Activated naive CD4-positive, alpha-beta T cell treated with anti-CD3 and anti-CD28 coated beads, Interleukin-2, amount 10 ng/mL, durations not matched to agents 7 days and 5 days (primary cell): ENCODE results near the gene REM2.

ENCODE experiments used
- CTCF ChIA-PET: fragments of 350-600 bp; sonication (Branson Sonifier 250); formaldehyde crosslinking; loops from one replicate; lab custom pipeline; 2021; ENCODE audit warnings: antibody characterized with exemption; lab: Charles Lee
- DNase-seq: peaks from one replicate; pipeline ENCODE4 v3.0.0-alpha.2; 2020
- H3K27ac Mint-ChIP-seq: one replicate; pipeline ENCODE4 v1.8.0; 2021; ENCODE audit warnings: mild to moderate bottlenecking, moderate library complexity, mixed read lengths
- H3K27me3 Mint-ChIP-seq: one replicate; pipeline ENCODE4 v1.8.0; 2021; ENCODE audit warnings: mild to moderate bottlenecking, mixed read lengths
- H3K36me3 Mint-ChIP-seq: one replicate; pipeline ENCODE4 v1.8.0; 2021; ENCODE audit warnings: mixed read lengths
- H3K4me1 Mint-ChIP-seq: one replicate; pipeline ENCODE4 v1.8.0; 2021; ENCODE audit warnings: mixed read lengths
- H3K4me3 Mint-ChIP-seq: one replicate; pipeline ENCODE4 v1.8.0; 2021; ENCODE audit warnings: mild to moderate bottlenecking, moderate library complexity, mixed read lengths
- H3K9me3 Mint-ChIP-seq: one replicate; pipeline ENCODE4 v1.8.0; 2021; ENCODE audit warnings: mixed read lengths

The REM2 gene

DNA sequence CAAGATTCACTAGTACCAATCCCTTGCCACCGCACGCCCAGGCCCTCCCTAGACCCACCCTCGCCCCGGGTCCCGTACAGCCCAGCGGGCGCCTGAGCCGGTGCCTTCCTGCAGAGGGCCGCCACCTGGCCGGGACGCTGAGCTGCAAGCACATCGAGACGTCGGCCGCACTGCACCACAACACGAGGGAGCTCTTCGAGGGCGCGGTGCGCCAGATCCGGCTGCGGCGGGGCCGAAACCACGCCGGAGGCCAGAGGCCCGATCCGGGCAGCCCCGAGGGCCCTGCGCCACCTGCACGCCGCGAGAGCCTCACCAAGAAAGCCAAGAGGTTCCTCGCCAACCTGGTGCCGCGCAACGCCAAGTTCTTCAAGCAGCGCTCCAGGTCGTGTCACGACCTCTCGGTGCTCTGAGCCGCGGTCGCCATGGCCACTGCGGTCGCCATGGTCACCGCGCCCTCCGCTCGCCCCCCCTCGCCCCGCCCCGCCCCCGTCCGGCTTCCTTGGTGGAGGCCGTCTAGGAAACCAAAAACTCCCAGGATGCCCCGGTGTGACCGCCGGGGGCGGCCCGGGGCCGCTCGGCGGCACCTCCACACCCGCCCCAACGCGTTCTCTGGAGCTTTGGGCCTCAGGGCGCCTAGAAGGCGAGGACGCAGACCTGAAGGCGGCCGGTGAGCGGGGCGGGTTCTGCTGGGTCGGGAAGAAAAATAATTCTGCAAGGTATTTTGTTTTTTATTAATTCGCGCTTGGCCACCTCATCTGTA lies 3.7 kb downstream of the REM2 start:
- DNase-seq, result peak; percentile 86
- Mint-ChIP-seq H3K36me3 (peaks cover 5% of the 10 kb centered on the region), H3K27me3 (peaks cover 47% of the 10 kb centered on the region), H3K9me3 (no peaks in the 10 kb centered on the region), H3K27ac (peak overlapping the region; percentile 95), H3K4me3 (peak overlapping the region; percentile 87), H3K4me1 (peaks cover 53% of the 10 kb centered on the region)
- CTCF ChIA-PET, result interaction anchor here (0.9 to 11.8 kb wide), 4 partner anchors 9 to 13 kb away, joined by 3 to 115 read pairs (median 12); partner anchors contain the start of gene LRP10

GRCh38 chr14:22887260-22887989 lies 4.4 kb downstream of the REM2 start:
- CTCF ChIA-PET, result interaction anchor here (1.1 to 11.8 kb wide), 4 partner anchors 9 to 96 kb away, joined by 3 to 115 read pairs (median 10); partner anchors contain the start of gene LRP10
- Mint-ChIP-seq H3K27me3 (peaks cover 41% of the 10 kb centered on the region), H3K36me3 (peaks cover 7% of the 10 kb centered on the region), H3K27ac (peak overlapping the region; percentile 95), H3K9me3 (no peaks in the 10 kb centered on the region), H3K4me3 (peak overlapping the region; percentile 87), H3K4me1 (peaks cover 53% of the 10 kb centered on the region)
- peak; percentile 72 for DNase-seq

DNA sequence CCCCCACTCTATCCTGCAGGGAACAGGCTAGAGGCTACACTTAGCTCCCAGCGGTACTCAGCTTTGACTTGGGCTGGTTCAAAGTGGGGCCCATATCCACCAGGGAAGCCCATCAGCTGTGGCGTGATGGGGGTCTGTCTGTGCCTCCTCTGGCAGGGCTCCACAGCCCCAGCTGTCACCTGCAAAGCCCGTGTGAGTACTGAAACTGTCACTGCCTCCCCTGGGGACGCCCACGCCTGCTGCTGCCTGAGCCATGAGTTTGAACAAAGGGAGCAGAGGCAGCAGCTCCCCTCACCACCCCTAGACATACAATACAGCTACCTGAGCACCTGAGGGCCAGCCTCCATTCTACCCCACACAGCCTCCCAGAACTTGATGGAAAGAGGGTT lies 5.0 kb downstream of the REM2 start:
- Mint-ChIP-seq H3K9me3 (no peaks in the 10 kb centered on the region), H3K27ac (peak overlapping the region; percentile 95), H3K27me3 (peaks cover 35% of the 10 kb centered on the region), H3K4me1 (peaks cover 51% of the 10 kb centered on the region), H3K36me3 (peaks cover 7% of the 10 kb centered on the region), H3K4me3 (peak overlapping the region; percentile 87)
- DNase-seq, result peak; percentile 42
- CTCF ChIA-PET, result interaction anchor here (0.5 to 11.8 kb wide), 6 partner anchors 9 to 1062 kb away, joined by 3 to 115 read pairs (median 5); partner anchors contain the start of gene LRP10

GRCh38 chr14:22888662-22889061 lies 5.6 kb downstream of the REM2 start:
- no peaks in the 10 kb centered on the region for H3K9me3 Mint-ChIP-seq
- DNase-seq, result peak; percentile 38
- H3K36me3 Mint-ChIP-seq, result peaks cover 7% of the 10 kb centered on the region
- H3K4me3 Mint-ChIP-seq, result peak overlapping the region; percentile 87
- peaks cover 28% of the 10 kb centered on the region for H3K27me3 Mint-ChIP-seq
- H3K4me1 Mint-ChIP-seq, result peaks cover 50% of the 10 kb centered on the region
- peak overlapping the region; percentile 95 for H3K27ac Mint-ChIP-seq
- CTCF ChIA-PET, result interaction anchor here (0.5 to 11.8 kb wide), 6 partner anchors 10 to 318 kb away, joined by 3 to 115 read pairs (median 5); partner anchors contain the start of gene LRP10

- Mint-ChIP-seq H3K4me1 (peaks cover 42% of the 10 kb centered on the region), H3K36me3 (peaks cover 7% of the 10 kb centered on the region), H3K9me3 (no peaks in the 10 kb centered on the region), H3K27me3 (peaks cover 11% of the 10 kb centered on the region), H3K27ac (no peak overlapping the region), H3K4me3 (no peak overlapping the region)
- CTCF ChIA-PET, result interaction anchor here (1.0 to 11.8 kb wide), 5 partner anchors 10 to 40 kb away, joined by 3 to 115 read pairs (median 5); partner anchors contain the start of gene LRP10
- DNase-seq, result no peak
Measured at GRCh38 chr14:22890416-22890815, 7.4 kb downstream of the REM2 start.

DNA sequence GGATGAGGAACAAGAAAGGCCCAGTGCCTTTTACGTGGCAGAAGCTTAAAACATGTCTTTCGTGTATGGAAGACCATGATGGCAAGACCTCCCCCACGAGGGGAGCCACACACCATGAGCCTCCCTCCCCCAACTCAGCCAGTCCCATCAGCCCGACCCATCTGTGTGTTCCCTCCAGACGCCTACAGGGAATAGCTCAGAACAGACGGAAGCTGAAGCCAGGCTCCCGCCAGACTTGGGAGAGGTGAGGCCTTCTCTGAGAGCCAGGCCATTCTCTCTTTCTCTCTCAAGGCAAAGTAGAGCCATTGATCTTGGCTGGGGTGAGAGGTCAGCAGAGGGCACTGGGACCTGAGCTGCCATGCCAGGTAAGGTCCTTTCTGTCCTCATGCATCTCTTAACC lies 9.5 kb downstream of the REM2 start:
- CTCF ChIA-PET, result no interaction called here
- Mint-ChIP-seq H3K9me3 (no peaks in the 10 kb centered on the region), H3K27ac (peak overlapping the region; percentile 69), H3K4me3 (no peak overlapping the region), H3K27me3 (no peaks in the 10 kb centered on the region), H3K4me1 (peaks cover 27% of the 10 kb centered on the region), H3K36me3 (peaks cover 5% of the 10 kb centered on the region)
- no peak for DNase-seq

GRCh38 chr14:22893706-22894105 lies 10.7 kb downstream of the REM2 start:
- CTCF ChIA-PET, result interaction anchor here (0.8 to 1.3 kb wide), 3 partner anchors 21 to 71 kb away, joined by 3 to 5 read pairs (median 3); no protein-coding TSS in a partner anchor
- no peak overlapping the region for H3K4me3 Mint-ChIP-seq
- H3K27ac Mint-ChIP-seq, result no peak overlapping the region
- peaks cover 18% of the 10 kb centered on the region for H3K4me1 Mint-ChIP-seq
- H3K9me3 Mint-ChIP-seq, result no peaks in the 10 kb centered on the region
- H3K27me3 Mint-ChIP-seq, result no peaks in the 10 kb centered on the region
- H3K36me3 Mint-ChIP-seq, result peaks cover 10% of the 10 kb centered on the region
- DNase-seq, result no peak

DNA sequence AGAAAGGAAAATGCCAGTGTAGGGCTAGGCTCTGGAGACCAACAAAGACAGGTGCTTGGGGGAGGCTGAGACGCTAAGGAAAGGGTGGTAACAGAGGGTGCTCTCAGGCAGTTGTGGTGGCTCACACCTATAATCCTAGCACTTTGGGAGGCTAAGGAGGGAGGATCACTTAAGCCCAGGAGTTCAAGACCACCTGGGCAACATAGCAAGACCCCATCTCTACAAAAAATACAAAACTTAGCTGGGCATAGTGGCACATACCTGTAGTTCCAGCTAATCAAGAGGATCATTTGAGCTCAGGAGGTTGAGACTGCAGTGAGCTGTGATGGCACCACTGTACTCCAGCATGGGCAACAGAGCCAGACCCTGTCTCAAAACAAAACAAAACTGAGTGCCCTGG lies 12.4 kb downstream of the REM2 start:
- peaks cover 9% of the 10 kb centered on the region for H3K36me3 Mint-ChIP-seq
- no peak for DNase-seq
- CTCF ChIA-PET, result interaction anchor here (0.7 to 2.7 kb wide), 4 partner anchors 9 to 76 kb away, joined by 3 to 20 read pairs (median 6); partner anchors contain the start of gene LRP10
- H3K4me1 Mint-ChIP-seq, result peaks cover 6% of the 10 kb centered on the region
- H3K9me3 Mint-ChIP-seq, result no peaks in the 10 kb centered on the region
- no peak overlapping the region for H3K4me3 Mint-ChIP-seq
- H3K27me3 Mint-ChIP-seq, result no peaks in the 10 kb centered on the region
- no peak overlapping the region for H3K27ac Mint-ChIP-seq

DNA sequence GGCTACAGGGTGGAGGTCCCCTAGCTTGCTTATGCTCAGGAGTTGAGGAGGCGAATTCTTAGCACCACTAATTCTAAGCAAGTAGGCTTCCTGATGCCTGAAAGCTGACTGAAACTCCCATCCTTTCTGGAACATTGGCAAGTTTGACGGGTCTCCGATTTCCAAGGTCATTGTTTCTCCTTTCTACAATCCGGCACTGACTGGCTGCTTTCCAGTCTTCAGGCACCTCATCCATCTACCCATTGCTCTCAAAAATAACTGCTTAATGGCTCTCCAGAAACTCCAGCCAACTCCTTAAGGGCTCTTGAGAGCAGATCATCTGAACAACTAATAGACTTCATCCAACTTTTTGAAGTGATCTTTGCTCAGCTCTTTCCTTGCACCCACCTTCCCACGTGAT lies 13.3 kb downstream of the REM2 start:
- Mint-ChIP-seq H3K4me1 (peaks cover 13% of the 10 kb centered on the region), H3K27me3 (no peaks in the 10 kb centered on the region), H3K4me3 (no peak overlapping the region), H3K27ac (no peak overlapping the region), H3K36me3 (peaks cover 17% of the 10 kb centered on the region), H3K9me3 (no peaks in the 10 kb centered on the region)
- CTCF ChIA-PET, result interaction anchor here (0.6 to 2.7 kb wide), 7 partner anchors 10 to 326 kb away, joined by 3 to 20 read pairs (median 3); partner anchors contain the start of gene LRP10
- DNase-seq, result no peak

DNA sequence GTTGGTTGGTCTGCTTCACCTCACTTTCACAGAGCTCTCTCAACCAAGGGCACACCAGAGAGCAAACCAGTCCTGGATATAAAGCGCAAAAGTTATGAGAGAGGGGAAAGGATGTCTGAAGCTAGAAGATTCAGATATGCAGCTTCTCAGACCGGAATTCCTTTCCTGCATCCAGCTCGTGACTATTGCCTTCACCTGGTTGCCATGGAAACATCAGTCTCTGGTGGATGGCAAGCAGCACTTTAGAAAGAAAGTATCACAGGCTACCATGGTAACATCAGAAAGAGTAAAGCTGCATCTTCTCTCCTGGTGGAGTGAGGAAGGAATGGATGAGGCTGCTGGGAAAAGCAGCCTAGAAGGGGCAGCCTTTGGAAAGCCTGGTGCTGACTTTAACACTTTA lies 13.7 kb downstream of the REM2 start:
- no peak for DNase-seq
- Mint-ChIP-seq H3K36me3 (peaks cover 21% of the 10 kb centered on the region), H3K27ac (no peak overlapping the region), H3K4me1 (peaks cover 16% of the 10 kb centered on the region), H3K27me3 (no peaks in the 10 kb centered on the region), H3K4me3 (no peak overlapping the region), H3K9me3 (no peaks in the 10 kb centered on the region)
- CTCF ChIA-PET, result interaction anchor here (0.6 to 2.7 kb wide), 7 partner anchors 10 to 326 kb away, joined by 3 to 20 read pairs (median 3); partner anchors contain the start of gene LRP10

DNA sequence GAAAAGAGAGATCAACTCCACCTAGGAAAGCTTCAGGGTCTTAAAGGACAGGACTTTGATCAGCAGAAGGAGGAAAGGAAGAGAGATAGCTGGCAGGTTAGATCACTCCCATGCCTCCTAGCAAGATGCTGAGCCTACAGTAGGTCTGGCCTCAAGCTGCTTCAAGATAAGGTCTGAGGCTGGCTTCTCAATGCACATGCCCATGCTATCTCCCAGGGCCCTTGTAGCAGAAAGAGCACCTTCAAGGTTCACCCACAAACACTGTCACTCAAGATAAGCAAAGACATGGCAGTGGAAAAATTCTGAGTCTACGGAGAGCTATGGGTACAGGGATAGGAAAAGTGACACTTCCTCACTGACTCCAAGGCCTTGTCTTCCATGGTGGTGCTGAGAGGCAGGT lies 14.3 kb downstream of the REM2 start:
- H3K4me3 Mint-ChIP-seq, result no peak overlapping the region

GRCh38 chr14:22898302-22899090 lies 15.5 kb downstream of the REM2 start:
- H3K27ac Mint-ChIP-seq, result no peak overlapping the region
- no peaks in the 10 kb centered on the region for H3K9me3 Mint-ChIP-seq
- no peaks in the 10 kb centered on the region for H3K27me3 Mint-ChIP-seq
- peaks cover 27% of the 10 kb centered on the region for H3K36me3 Mint-ChIP-seq
- no peak overlapping the region for H3K4me3 Mint-ChIP-seq
- no peak for DNase-seq
- CTCF ChIA-PET, result interaction anchor here (1.2 to 6.9 kb wide), 7 partner anchors 11 to 328 kb away, joined by 5 to 55 read pairs (median 16); partner anchors contain the start of genes LRP10 and REM2
- H3K4me1 Mint-ChIP-seq, result peaks cover 19% of the 10 kb centered on the region

More for the DNA sequence above, 14.3 kb downstream of the REM2 start:
- DNase-seq, result no peak
- Mint-ChIP-seq H3K36me3 (peaks cover 25% of the 10 kb centered on the region), H3K27ac (no peak overlapping the region), H3K4me1 (peaks cover 19% of the 10 kb centered on the region), H3K27me3 (no peaks in the 10 kb centered on the region), H3K9me3 (no peaks in the 10 kb centered on the region)
- CTCF ChIA-PET, result interaction anchor here (1.0 to 6.9 kb wide), 5 partner anchors 11 to 327 kb away, joined by 3 to 51 read pairs (median 5); partner anchors contain the start of gene LRP10
